CD14-positive monocyte (primary cell): ENCODE measurements around the gene NAP1L1. TPM values are rescaled to one million over a fixed set of nuclear protein-coding genes. Genes with fewer than 3 reads are reported as not detected.

Experiments used
- DNase-seq, 3 donors: peaks; one replicate each; pipeline ENCODE4 v3.0.0-alpha.2; 2011 to 2022
- H2AFZ ChIP-seq: 2 replicates; pipeline ENCODE4 v1.6.0; 2012; ENCODE audit warnings: mild to moderate bottlenecking, low read depth, low read length, inconsistent platforms; ENCODE audit not compliant: insufficient read depth, poor library complexity, severe bottlenecking
- H3K27ac ChIP-seq, 2 donors: 1 replicate in 1 of 2; 2 replicates in 1 of 2; pipeline ENCODE4 v1.5.1; 2012 to 2013; ENCODE audit warnings: low read length in 2 of 2, control low read depth in 1 of 2, inconsistent platforms in 1 of 2, low read depth in 1 of 2, mild to moderate bottlenecking in 1 of 2
- H3K27me3 ChIP-seq, 2 donors: one replicate each; pipeline versions ENCODE4 v1.6.0 to v1.6.1; 2011 to 2013; ENCODE audit warnings: low read length in 2 of 2; ENCODE audit not compliant: control insufficient read depth in 2 of 2, insufficient read depth in 2 of 2
- H3K36me3 ChIP-seq, 2 donors: replicated peaks in 1 of 2; 1 replicate in 1 of 2; 2 replicates in 1 of 2; pipeline versions ENCODE4 v1.5.1 to v1.6.1; 2012 to 2013; ENCODE audit warnings: low read length in 2 of 2, control low read depth in 1 of 2, inconsistent platforms in 1 of 2, mild to moderate bottlenecking in 1 of 2; ENCODE audit not compliant: insufficient read depth in 2 of 2, control insufficient read depth in 1 of 2
- H3K4me1 ChIP-seq, 2 donors: 1 replicate in 1 of 2; 2 replicates in 1 of 2; pipeline versions ENCODE4 v1.5.1 to v1.6.1; 2012 to 2013; ENCODE audit warnings: low read length in 2 of 2, control low read depth in 1 of 2, inconsistent platforms in 1 of 2, mild to moderate bottlenecking in 1 of 2, moderate library complexity in 1 of 2; ENCODE audit not compliant: insufficient read depth in 2 of 2, control insufficient read depth in 1 of 2
- H3K4me2 ChIP-seq: replicated peaks from 2 replicates; pipeline ENCODE3; 2012; ENCODE audit warnings: low read length, moderate library complexity, mild to moderate bottlenecking; ENCODE audit not compliant: poor library complexity, severe bottlenecking; ENCODE audit errors: extremely low read depth
- H3K4me3 ChIP-seq, 3 experiments: fragments of 200-600 bp in 1 of 3; sonication (generic) in 1 of 3; replicated peaks in 1 of 3; 1 replicate in 2 of 3; 2 replicates in 1 of 3; pipeline ENCODE4 v1.5.1; 2011 to 2013; ENCODE audit warnings: low read length in 3 of 3, mild to moderate bottlenecking in 3 of 3, control low read depth in 2 of 3, low read depth in 2 of 3, inconsistent platforms in 1 of 3, moderate library complexity in 1 of 3
- H3K79me2 ChIP-seq: 2 replicates; pipeline ENCODE4 v1.6.0; 2012; ENCODE audit warnings: mild to moderate bottlenecking, control low read depth, inconsistent platforms, low read length, moderate library complexity; ENCODE audit not compliant: insufficient read depth
- H3K9ac ChIP-seq: 2 replicates; pipeline ENCODE4 v1.6.0; 2017; ENCODE audit warnings: low read length, mild to moderate bottlenecking; ENCODE audit not compliant: insufficient read depth, poor library complexity, severe bottlenecking
- H3K9me3 ChIP-seq, 2 donors: replicated peaks in 1 of 2; 1 replicate in 1 of 2; 2 replicates in 1 of 2; pipeline versions ENCODE4 v1.5.1 to v1.6.1; 2012 to 2013; ENCODE audit warnings: low read length in 2 of 2, control low read depth in 1 of 2; ENCODE audit not compliant: control insufficient read depth in 1 of 2, insufficient read depth in 1 of 2
- H4K20me1 ChIP-seq: 2 replicates; pipeline ENCODE4 v1.6.0; 2012; ENCODE audit warnings: mild to moderate bottlenecking, low read length, control low read depth, moderate library complexity; ENCODE audit not compliant: insufficient read depth
- H3K27ac Mint-ChIP-seq, 7 donors: one replicate each; pipeline ENCODE4 v1.8.0; 2020; ENCODE audit warnings: mild to moderate bottlenecking in 7 of 7, mixed read lengths in 7 of 7, moderate library complexity in 6 of 7, inconsistent platforms in 2 of 7
- H3K27me3 Mint-ChIP-seq, 3 donors: one replicate each; pipeline ENCODE4 v1.8.0; 2021 to 2022; ENCODE audit warnings: low read depth in 3 of 3, mild to moderate bottlenecking in 3 of 3, mixed read lengths in 3 of 3, moderate library complexity in 3 of 3, inconsistent platforms in 1 of 3
- H3K36me3 Mint-ChIP-seq, 2 donors: one replicate each; pipeline ENCODE4 v1.8.0; 2020; ENCODE audit warnings: mixed read lengths in 2 of 2, inconsistent platforms in 1 of 2, mild to moderate bottlenecking in 1 of 2
- H3K4me1 Mint-ChIP-seq: one replicate; pipeline ENCODE4 v1.8.0; 2020; ENCODE audit warnings: mild to moderate bottlenecking, mixed read lengths
- H3K4me3 Mint-ChIP-seq, 2 donors: one replicate each; pipeline ENCODE4 v1.8.0; 2020; ENCODE audit warnings: mild to moderate bottlenecking in 2 of 2, mixed read lengths in 2 of 2, moderate library complexity in 1 of 2
- H3K9me3 Mint-ChIP-seq, 7 donors: one replicate each; pipeline ENCODE4 v1.8.0; 2020 to 2022; ENCODE audit warnings: mixed read lengths in 7 of 7, mild to moderate bottlenecking in 6 of 7, moderate library complexity in 6 of 7, inconsistent platforms in 2 of 7
- WGBS: methylation state at CpG from one replicate; pipeline ENCODE4 v1.1.5; 2013; ENCODE audit warnings: missing lambda C conversion rate; ENCODE audit not compliant: insufficient coverage; 5-methylcytosine and 5-hydroxymethylcytosine counted together
- intact Hi-C, 2 donors: fragments of 100-400 bp; cut with micrococcal nuclease; formaldehyde crosslinking; loops; one replicate each; pipeline versions ENCODE4 v1.15.0 to v1.15.1; 2023
- polyA plus RNA-seq, 3 donors: library from polyadenylated mRNA; depleted of rRNA in 1 of 3; unstranded in 2 of 3; stranded (reverse) in 1 of 3; fragments of 300-500 nt in 2 of 3; fragments of >200 nt in 1 of 3; fragmentation: Illumina TruSeq in 2 of 3; gene quantifications; 1 replicate in 2 of 3; 2 replicates in 1 of 3; pipeline ENCODE4 v1.2.3, GENCODE V29; 2012 to 2021
- TF ChIP-seq, protein P1 (sequence below): fragments of 200-600 bp; IDR thresholded peaks from one replicate; pipeline ENCODE4 v1.8.0; 2022; ENCODE audit warnings: antibody characterized with exemption, mild to moderate bottlenecking

NAP1L1 gene
- polyA plus RNA-seq, 3 donors: 98.3 to 164 (median 111) TPM

DNA sequence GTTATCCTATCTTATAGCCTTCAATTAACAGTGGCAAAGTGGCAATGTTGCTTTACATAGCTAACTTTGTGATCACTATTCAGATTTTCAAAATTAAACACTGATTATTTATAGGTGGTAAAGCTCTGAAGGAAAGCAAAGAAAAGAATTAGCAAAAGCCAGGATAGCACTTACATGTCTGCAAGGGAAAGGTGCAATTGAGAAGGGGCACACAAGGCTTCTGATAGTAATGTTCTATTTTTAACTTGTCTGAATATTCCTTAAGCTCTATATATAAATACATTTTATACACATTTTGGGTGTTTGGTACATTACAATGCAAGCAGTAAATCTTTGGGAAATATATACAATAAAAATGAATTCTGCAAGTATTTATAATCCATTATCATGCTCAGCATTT, 10.9 kb downstream of the NAP1L1 start:
- TF ChIP-seq, protein P1, sequence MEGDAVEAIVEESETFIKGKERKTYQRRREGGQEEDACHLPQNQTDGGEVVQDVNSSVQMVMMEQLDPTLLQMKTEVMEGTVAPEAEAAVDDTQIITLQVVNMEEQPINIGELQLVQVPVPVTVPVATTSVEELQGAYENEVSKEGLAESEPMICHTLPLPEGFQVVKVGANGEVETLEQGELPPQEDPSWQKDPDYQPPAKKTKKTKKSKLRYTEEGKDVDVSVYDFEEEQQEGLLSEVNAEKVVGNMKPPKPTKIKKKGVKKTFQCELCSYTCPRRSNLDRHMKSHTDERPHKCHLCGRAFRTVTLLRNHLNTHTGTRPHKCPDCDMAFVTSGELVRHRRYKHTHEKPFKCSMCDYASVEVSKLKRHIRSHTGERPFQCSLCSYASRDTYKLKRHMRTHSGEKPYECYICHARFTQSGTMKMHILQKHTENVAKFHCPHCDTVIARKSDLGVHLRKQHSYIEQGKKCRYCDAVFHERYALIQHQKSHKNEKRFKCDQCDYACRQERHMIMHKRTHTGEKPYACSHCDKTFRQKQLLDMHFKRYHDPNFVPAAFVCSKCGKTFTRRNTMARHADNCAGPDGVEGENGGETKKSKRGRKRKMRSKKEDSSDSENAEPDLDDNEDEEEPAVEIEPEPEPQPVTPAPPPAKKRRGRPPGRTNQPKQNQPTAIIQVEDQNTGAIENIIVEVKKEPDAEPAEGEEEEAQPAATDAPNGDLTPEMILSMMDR: no peak
- Mint-ChIP-seq H3K9me3 (peaks cover 2 to 3% (median 2%) of the 10 kb centered on the region in 7 donors), H3K27ac (no peak overlapping the region), H3K4me1 (peaks cover 11% of the 10 kb centered on the region), H3K27me3 (no peaks in the 10 kb centered on the region), H3K4me3 (no peak overlapping the region), H3K36me3 (peaks cover 26 to 33% of the 10 kb centered on the region in 2 donors)
- H3K9me3 ChIP-seq: no peaks in the 10 kb centered on the region
- H3K4me2 ChIP-seq: no peak overlapping the region
- H3K79me2 ChIP-seq: peaks cover 99% of the 10 kb centered on the region
- no peak overlapping the region for H3K4me3 ChIP-seq
- no peak overlapping the region for H3K9ac ChIP-seq
- no peaks in the 10 kb centered on the region for H3K27me3 ChIP-seq
- intact Hi-C loops: no loop called here
- peaks cover 8 to 19% of the 10 kb centered on the region in 2 donors for H3K36me3 ChIP-seq
- peaks cover 80% of the 10 kb centered on the region for H4K20me1 ChIP-seq
- H3K27ac ChIP-seq: no peak overlapping the region
- no peaks in the 10 kb centered on the region for H3K4me1 ChIP-seq
- no peak overlapping the region for H2AFZ ChIP-seq
- no peak for DNase-seq

DNA sequence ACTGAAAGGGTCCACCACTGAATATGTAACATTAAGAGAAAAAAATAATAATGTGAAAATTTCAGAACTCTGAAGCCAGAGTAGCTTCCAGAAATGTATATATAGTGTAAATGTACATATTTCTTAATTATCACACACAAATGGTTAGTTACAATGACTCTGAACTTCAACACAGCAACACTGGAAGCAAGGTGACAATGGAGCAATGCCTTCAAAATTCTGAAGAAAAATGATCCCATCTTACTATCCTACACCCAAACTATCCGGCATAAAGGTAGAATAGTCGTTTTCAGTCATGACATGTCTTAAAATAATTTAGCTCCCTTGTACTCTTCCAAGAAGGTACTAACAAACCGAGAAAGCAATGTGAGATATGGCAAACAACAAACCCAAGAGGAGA, 11.9 kb downstream of the NAP1L1 start:
- TF ChIP-seq, protein P1: no peak
- Histone ChIP-seq H4K20me1 (peaks cover 70% of the 10 kb centered on the region), H3K27ac (no peak overlapping the region), H3K4me3 (no peak overlapping the region), H3K4me2 (no peak overlapping the region), H3K9me3 (no peaks in the 10 kb centered on the region), H3K4me1 (no peaks in the 10 kb centered on the region), H3K79me2 (peaks cover 98% of the 10 kb centered on the region), H3K36me3 (peaks cover 14 to 29% of the 10 kb centered on the region in 2 donors), H3K9ac (no peak overlapping the region), H3K27me3 (no peaks in the 10 kb centered on the region), H2AFZ (no peak overlapping the region)
- no CpG with 5 or more reads among the region's 3 CpGs for WGBS
- intact Hi-C loops: no loop called here
- Mint-ChIP-seq H3K9me3 (no peaks in the 10 kb centered on the region), H3K4me3 (no peak overlapping the region), H3K36me3 (peaks cover 31 to 40% of the 10 kb centered on the region in 2 donors), H3K4me1 (peaks cover 10% of the 10 kb centered on the region), H3K27me3 (no peaks in the 10 kb centered on the region), H3K27ac (no peak overlapping the region)
- no peak for DNase-seq
